ENCODE measurements around the gene SHC3. TPM values are rescaled to one million over a fixed set of nuclear protein-coding genes. Genes with fewer than 3 reads are reported as not detected.

The SHC3 gene
- total RNA-seq, 1 donor: 0.36 TPM

- Histone ChIP-seq H3K4me3 (ENCODE audit: insufficient read depth, low read length) (no peak overlapping the region), H3K36me3 (ENCODE audit: insufficient read depth, low read length) (no peaks in the 10 kb centered on the region), H4K20me1 (ENCODE audit: insufficient read depth, low read length) (no peaks in the 10 kb centered on the region), H2AFZ (ENCODE audit: low read length) (no peak overlapping the region), H3K4me2 (ENCODE audit: insufficient read depth, low read length) (no peak overlapping the region), H3K4me1 (ENCODE audit: insufficient read depth, low read length) (no peaks in the 10 kb centered on the region), H3K79me2 (ENCODE audit: insufficient read depth, low read length) (no peaks in the 10 kb centered on the region), H3K27ac (ENCODE audit: low read depth, low read length) (no peak overlapping the region), H3K9me3 (ENCODE audit: low read depth, low read length) (no peaks in the 10 kb centered on the region), H3K27me3 (ENCODE audit: insufficient read depth, low read length) (peaks cover 20% of the 10 kb centered on the region)
- DNase-seq (ENCODE audit: insufficient read length, low spot score, missing footprints): no peak
- TF ChIP-seq, protein P1, sequence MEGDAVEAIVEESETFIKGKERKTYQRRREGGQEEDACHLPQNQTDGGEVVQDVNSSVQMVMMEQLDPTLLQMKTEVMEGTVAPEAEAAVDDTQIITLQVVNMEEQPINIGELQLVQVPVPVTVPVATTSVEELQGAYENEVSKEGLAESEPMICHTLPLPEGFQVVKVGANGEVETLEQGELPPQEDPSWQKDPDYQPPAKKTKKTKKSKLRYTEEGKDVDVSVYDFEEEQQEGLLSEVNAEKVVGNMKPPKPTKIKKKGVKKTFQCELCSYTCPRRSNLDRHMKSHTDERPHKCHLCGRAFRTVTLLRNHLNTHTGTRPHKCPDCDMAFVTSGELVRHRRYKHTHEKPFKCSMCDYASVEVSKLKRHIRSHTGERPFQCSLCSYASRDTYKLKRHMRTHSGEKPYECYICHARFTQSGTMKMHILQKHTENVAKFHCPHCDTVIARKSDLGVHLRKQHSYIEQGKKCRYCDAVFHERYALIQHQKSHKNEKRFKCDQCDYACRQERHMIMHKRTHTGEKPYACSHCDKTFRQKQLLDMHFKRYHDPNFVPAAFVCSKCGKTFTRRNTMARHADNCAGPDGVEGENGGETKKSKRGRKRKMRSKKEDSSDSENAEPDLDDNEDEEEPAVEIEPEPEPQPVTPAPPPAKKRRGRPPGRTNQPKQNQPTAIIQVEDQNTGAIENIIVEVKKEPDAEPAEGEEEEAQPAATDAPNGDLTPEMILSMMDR (IDR thresholded peaks at IDR 0.05; ENCODE audit: extremely low read depth, low read depth, low read length): no peak
These were observed 6.2 kb downstream of the SHC3 start for GRCh38 chr9:89172398-89172797.

DNA sequence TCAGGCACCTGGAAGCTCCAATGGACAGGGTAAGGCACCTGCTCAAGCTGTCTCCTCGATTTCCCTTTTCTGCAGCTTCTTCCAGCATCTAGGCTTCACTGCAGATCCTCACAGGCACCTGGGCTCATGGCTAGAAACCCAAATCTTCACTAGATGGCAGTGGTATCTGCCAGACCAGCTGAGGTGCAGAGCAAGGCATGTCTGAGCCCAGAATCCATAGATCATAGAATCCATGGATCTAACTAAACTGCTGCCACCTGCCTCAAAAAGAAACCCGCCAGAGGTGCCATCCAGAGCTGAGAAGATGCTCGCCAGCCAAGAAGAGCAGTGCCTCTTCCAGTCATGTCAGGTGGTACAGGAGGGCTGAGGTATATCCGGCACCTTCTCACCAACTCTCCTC is 6.9 kb downstream of the SHC3 start:
- Histone ChIP-seq H3K27me3 (ENCODE audit: insufficient read depth, low read length) (peaks cover 13% of the 10 kb centered on the region), H3K79me2 (ENCODE audit: insufficient read depth, low read length) (no peaks in the 10 kb centered on the region), H3K36me3 (ENCODE audit: insufficient read depth, low read length) (no peaks in the 10 kb centered on the region), H3K4me2 (ENCODE audit: insufficient read depth, low read length) (no peak overlapping the region), H2AFZ (ENCODE audit: low read length) (no peak overlapping the region), H4K20me1 (ENCODE audit: insufficient read depth, low read length) (no peaks in the 10 kb centered on the region), H3K27ac (ENCODE audit: low read depth, low read length) (no peak overlapping the region), H3K4me1 (ENCODE audit: insufficient read depth, low read length) (no peaks in the 10 kb centered on the region), H3K9me3 (ENCODE audit: low read depth, low read length) (no peaks in the 10 kb centered on the region), H3K4me3 (ENCODE audit: insufficient read depth, low read length) (no peak overlapping the region)
- DNase-seq (ENCODE audit: insufficient read length, low spot score, missing footprints): no peak
- TF ChIP-seq, protein P1 (IDR thresholded peaks at IDR 0.05; ENCODE audit: extremely low read depth, low read depth, low read length): peak; percentile 20

DNA sequence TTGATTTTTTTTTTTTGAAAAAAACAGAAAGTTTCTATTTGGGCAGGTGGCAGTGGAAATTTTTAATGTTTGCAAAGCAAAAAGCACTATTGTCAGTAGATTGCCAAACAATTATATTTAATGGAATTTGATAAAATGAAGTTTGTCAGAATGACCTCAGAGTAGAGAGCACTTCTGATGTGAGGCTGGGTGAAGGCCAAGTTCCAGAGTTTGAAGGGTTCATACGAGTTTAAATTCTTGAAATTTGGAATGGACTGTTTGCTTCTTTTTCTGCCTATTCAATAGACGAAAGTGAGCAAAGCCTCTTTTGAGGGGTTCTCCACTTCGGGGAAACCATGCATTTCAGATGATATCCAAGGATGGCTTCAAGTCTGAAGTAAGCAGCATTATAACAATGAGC is 7.4 kb downstream of the SHC3 start:
- H3K4me1 ChIP-seq (ENCODE audit: insufficient read depth, low read length): no peaks in the 10 kb centered on the region
- peaks cover 8% of the 10 kb centered on the region for H3K27me3 ChIP-seq (ENCODE audit: insufficient read depth, low read length)
- H3K4me2 ChIP-seq (ENCODE audit: insufficient read depth, low read length): no peak overlapping the region
- no peaks in the 10 kb centered on the region for H3K9me3 ChIP-seq (ENCODE audit: low read depth, low read length)
- no peaks in the 10 kb centered on the region for H4K20me1 ChIP-seq (ENCODE audit: insufficient read depth, low read length)
- no peak overlapping the region for H3K27ac ChIP-seq (ENCODE audit: low read depth, low read length)
- no peak for DNase-seq (ENCODE audit: insufficient read length, low spot score, missing footprints)
- no peaks in the 10 kb centered on the region for H3K36me3 ChIP-seq (ENCODE audit: insufficient read depth, low read length)
- H2AFZ ChIP-seq (ENCODE audit: low read length): no peak overlapping the region
- H3K4me3 ChIP-seq (ENCODE audit: insufficient read depth, low read length): no peak overlapping the region
- H3K79me2 ChIP-seq (ENCODE audit: insufficient read depth, low read length): no peaks in the 10 kb centered on the region
- TF ChIP-seq, protein P1 (IDR thresholded peaks at IDR 0.05; ENCODE audit: extremely low read depth, low read depth, low read length): no peak

GRCh38 chr9:89168901-89169813 is 9.5 kb downstream of the SHC3 start:
- Histone ChIP-seq H3K27ac (ENCODE audit: low read depth, low read length) (no peak overlapping the region), H3K79me2 (ENCODE audit: insufficient read depth, low read length) (no peaks in the 10 kb centered on the region), H3K27me3 (ENCODE audit: insufficient read depth, low read length) (peaks cover 3% of the 10 kb centered on the region), H2AFZ (ENCODE audit: low read length) (no peak overlapping the region), H3K4me2 (ENCODE audit: insufficient read depth, low read length) (no peak overlapping the region), H3K4me3 (ENCODE audit: insufficient read depth, low read length) (no peak overlapping the region), H4K20me1 (ENCODE audit: insufficient read depth, low read length) (no peaks in the 10 kb centered on the region), H3K9me3 (ENCODE audit: low read depth, low read length) (no peaks in the 10 kb centered on the region), H3K36me3 (ENCODE audit: insufficient read depth, low read length) (no peaks in the 10 kb centered on the region), H3K4me1 (ENCODE audit: insufficient read depth, low read length) (no peaks in the 10 kb centered on the region)
- no peak for DNase-seq (ENCODE audit: insufficient read length, low spot score, missing footprints)
- TF ChIP-seq, protein P1 (IDR thresholded peaks at IDR 0.05; ENCODE audit: extremely low read depth, low read depth, low read length): no peak

Measured in osteoblast (primary cell).